LHCN-M2 (cell line): ENCODE measurements around the gene ARHGAP26. TPM values are rescaled to one million over a fixed set of nuclear protein-coding genes. Genes with fewer than 3 reads are reported as not detected.

Source experiments
- DNase-seq: peaks from one replicate; pipeline ENCODE4 v3.0.0-alpha.2; 2012; ENCODE audit warnings: low read depth
- total RNA-seq: library from RNA; depleted of rRNA; stranded (reverse); fragments of >200 nt; gene quantifications from 2 replicates; pipeline ENCODE4 v1.2.3, GENCODE V29; 2014; rRNA removed

ARHGAP26 gene
- total RNA-seq, 1 experiment from 2014 or later = 1.0 TPM

GRCh38 chr5:143267186-143267585, 497.0 kb downstream of the ARHGAP26 start:
- no peak for DNase-seq

GRCh38 chr5:143268388-143268787, 498.2 kb downstream of the ARHGAP26 start:
- no peak for DNase-seq

- no peak for DNase-seq
These were observed 501.3 kb downstream of the ARHGAP26 start for GRCh38 chr5:143271431-143271830.

- DNase-seq = no peak
These were observed 504.8 kb downstream of the ARHGAP26 start for GRCh38 chr5:143274952-143275351.

- no peak for DNase-seq
These were observed 505.6 kb downstream of the ARHGAP26 start for GRCh38 chr5:143275512-143276363.

GRCh38 chr5:143277536-143277935, 507.4 kb downstream of the ARHGAP26 start:
- DNase-seq = no peak

Other genes with a start within 250 kb of the ARHGAP26 start
- gene FGF1, start 84.3 kb upstream of the ARHGAP26 start, total RNA-seq = 4.8 and 5.8 TPM in 2 replicates